Anterior cingulate cortex (tissue), 58 donors: ENCODE results near the gene ACSM5.
"Not testable (repeated sequence)": the region's sequence is repeated elsewhere in the genome, so short reads cannot be mapped to it uniquely, and the experiment has no call there.

Experiments used
- DNase-seq, 58 donors: peaks; one replicate each; lab custom pipeline; 2025; lab: John Stamatoyannopoulos, UW

ACSM5 gene

GRCh38 chr16:20397468-20398074 is 11.8 kb upstream of the ACSM5 start:
- no peak for DNase-seq

GRCh38 chr16:20398603-20399002 is 10.7 kb upstream of the ACSM5 start:
- DNase-seq: no peak

GRCh38 chr16:20399185-20399584 is 10.1 kb upstream of the ACSM5 start:
- DNase-seq: no peak

GRCh38 chr16:20401066-20401465 is 8.3 kb upstream of the ACSM5 start:
- DNase-seq: no peak

- DNase-seq: no peak
Measured at GRCh38 chr16:20401475-20402016, 7.8 kb upstream of the ACSM5 start.

- no peak for DNase-seq
Measured at GRCh38 chr16:20402651-20403050, 6.7 kb upstream of the ACSM5 start.

GRCh38 chr16:20404637-20405036 is 4.7 kb upstream of the ACSM5 start, which contains the start of gene PDILT:
Gene PDILT (minus strand): TSS chr16:20404737. CDS start chr16:20399300, 5,437 bp downstream.
- DNase-seq: no peak

- no peak for DNase-seq
Measured at GRCh38 chr16:20410121-20410723, 888 bp downstream of the ACSM5 start.

GRCh38 chr16:20411055-20411454 is 1.7 kb downstream of the ACSM5 start:
- no peak for DNase-seq

- no peak for DNase-seq
Measured at GRCh38 chr16:20415541-20415940, 6.2 kb downstream of the ACSM5 start.

- DNase-seq: not testable (repeated sequence)
Measured at GRCh38 chr16:20419093-20419492, 9.8 kb downstream of the ACSM5 start.

- not testable (repeated sequence) for DNase-seq
Measured at GRCh38 chr16:20421748-20422147, 12.4 kb downstream of the ACSM5 start.

- DNase-seq: not testable (repeated sequence)
Measured at GRCh38 chr16:20423772-20424128, 14.4 kb downstream of the ACSM5 start.

- no peak for DNase-seq
Measured at GRCh38 chr16:20424129-20424866, 15.0 kb downstream of the ACSM5 start.

- not testable (repeated sequence) for DNase-seq
Measured at GRCh38 chr16:20427401-20427797, 18.1 kb downstream of the ACSM5 start.

GRCh38 chr16:20429499-20429898 is 20.2 kb downstream of the ACSM5 start:
- not testable (repeated sequence) for DNase-seq

GRCh38 chr16:20430480-20430879 is 21.1 kb downstream of the ACSM5 start:
- not testable (repeated sequence) for DNase-seq

- DNase-seq: no peak
Measured at GRCh38 chr16:20430948-20431347, 21.6 kb downstream of the ACSM5 start.

- not testable (repeated sequence) for DNase-seq
Measured at GRCh38 chr16:20438950-20439349, 29.6 kb downstream of the ACSM5 start.

GRCh38 chr16:20439820-20440231 is 30.5 kb downstream of the ACSM5 start:
- peak in 3 of 58 donors; percentile 0 to 5 (median 0) for DNase-seq

GRCh38 chr16:20440731-20441130 is 31.4 kb downstream of the ACSM5 start:
- not testable (repeated sequence) for DNase-seq
